HAP-1 (cell line): ENCODE results near the gene CST9.

Experiments
- DNase-seq, 2 experiments: peaks; one replicate each; pipeline ENCODE4 v3.0.0-alpha.2; 2016 to 2020; ENCODE audit warnings: low spot score in 2 of 2
- H3K27me3 ChIP-seq: fragments of 250-450 bp; sonication (Bioruptor Pico); 2 replicates; pipeline ENCODE4 v1.5.1; 2020; ENCODE audit warnings: low read depth, mild to moderate bottlenecking, moderate library complexity
- H3K36me3 ChIP-seq: fragments of 250-450 bp; sonication (Bioruptor Pico); replicated peaks from 2 replicates; pipeline ENCODE4 v1.5.1; 2020; ENCODE audit warnings: mild to moderate bottlenecking
- H3K4me1 ChIP-seq: fragments of 250-450 bp; sonication (Bioruptor Pico); 2 replicates; pipeline ENCODE4 v1.5.1; 2020; ENCODE audit warnings: mild to moderate bottlenecking
- H3K4me3 ChIP-seq: fragments of 250-450 bp; sonication (Bioruptor Pico); 2 replicates; pipeline ENCODE4 v1.5.1; 2020; ENCODE audit warnings: mild to moderate bottlenecking, moderate library complexity
- H3K9me3 ChIP-seq: fragments of 250-450 bp; sonication (Bioruptor Pico); 2 replicates; pipeline ENCODE4 v1.5.1; 2020; ENCODE audit warnings: mild to moderate bottlenecking, moderate library complexity
- in situ Hi-C: fragments of 300-500 bp; cut with MboI; formaldehyde crosslinking; loops from 3 replicates; pipeline ENCODE4 v1.14.3; 2020; ENCODE audit warnings: low sequenced_read_pairs, inconsistent platforms, mixed read lengths

The CST9 gene

DNA sequence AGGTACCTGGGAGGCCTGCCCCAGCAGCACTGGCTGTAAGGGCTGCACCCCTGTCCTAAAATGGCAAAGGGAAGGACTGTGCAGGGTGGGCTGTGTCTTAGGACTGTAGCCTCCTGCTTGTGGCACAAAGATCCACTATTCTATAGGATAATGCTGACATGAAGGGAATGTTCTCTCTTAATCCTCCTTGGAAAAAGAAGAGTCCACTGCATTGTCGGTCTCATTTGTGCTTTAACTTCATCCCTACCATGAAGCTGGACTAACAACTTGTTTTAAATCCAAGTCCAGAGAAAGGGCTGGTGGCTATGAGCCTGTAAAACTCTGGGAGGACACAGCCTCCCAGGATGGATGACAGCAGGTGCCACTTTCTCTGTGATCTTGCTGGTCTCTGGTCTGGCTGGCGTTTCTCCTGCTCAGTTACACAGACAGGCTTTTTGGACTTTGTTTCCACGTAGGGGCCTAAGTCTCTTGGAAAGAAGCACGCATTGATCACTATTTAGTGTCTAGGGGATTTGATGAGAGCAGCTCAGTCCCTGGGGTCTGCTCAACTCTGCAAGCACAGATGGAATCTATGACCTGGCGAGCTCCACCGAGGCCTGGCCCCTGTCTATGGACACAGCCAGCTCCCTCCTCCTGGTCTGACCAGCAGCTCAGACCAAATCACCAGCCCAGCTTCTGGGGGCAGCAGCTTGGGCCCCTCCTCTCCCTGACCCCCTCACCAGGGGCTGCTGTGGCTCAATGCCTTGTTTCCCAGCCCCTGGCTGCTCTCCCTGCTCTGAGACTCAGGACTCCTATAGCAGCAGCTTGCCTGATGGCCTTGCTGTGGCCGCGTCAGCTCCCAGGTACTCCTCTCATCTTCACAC is 27.2 kb upstream of the CST9 start:
- Histone ChIP-seq H3K4me3 (no peak overlapping the region), H3K36me3 (peaks cover 5% of the 10 kb centered on the region; the same call in 1 of the 2 replicates), H3K9me3 (no peaks in the 10 kb centered on the region), H3K4me1 (no peaks in the 10 kb centered on the region), H3K27me3 (no peaks in the 10 kb centered on the region)
- DNase-seq, result no peak
- in situ Hi-C loops, result no loop called here

DNA sequence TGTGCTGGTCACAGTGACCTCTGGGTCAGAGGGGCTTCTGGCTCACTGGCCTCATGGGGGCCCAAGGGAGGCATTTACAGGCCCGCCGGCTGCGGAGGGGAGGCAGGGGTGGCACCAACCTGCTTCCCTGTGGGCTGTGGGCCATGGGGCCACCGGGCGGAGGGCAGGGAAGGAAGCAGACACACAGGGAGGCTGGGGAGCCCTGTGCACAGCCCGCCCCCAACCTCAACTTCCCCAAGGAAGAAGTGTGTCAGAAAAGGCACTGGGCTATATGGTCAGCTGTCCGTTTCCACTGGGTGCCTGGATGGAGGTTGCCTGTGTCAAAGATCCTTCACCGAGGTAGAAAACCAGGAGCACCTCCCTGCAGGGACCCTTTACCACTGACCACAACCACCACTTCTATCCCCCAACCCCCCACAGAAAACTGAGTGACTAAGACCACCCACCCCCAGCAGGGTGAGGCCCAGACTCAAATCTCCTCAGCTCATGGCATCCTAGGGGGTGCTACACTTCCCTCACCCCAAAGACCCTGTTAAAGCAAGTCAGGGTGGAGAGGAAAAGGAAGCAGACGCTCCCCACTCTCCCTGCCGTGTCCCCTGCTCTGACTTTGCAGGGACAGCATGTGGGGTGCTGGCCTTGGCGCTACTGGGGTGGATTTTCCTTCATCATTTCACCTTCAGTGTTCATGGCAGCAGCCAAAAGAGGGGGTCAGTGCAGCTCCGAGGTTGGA is 26.4 kb upstream of the CST9 start:
- Histone ChIP-seq H3K4me1 (no peaks in the 10 kb centered on the region), H3K27me3 (no peaks in the 10 kb centered on the region), H3K36me3 (peaks cover 5% of the 10 kb centered on the region; the same call in 1 of the 2 replicates), H3K9me3 (no peaks in the 10 kb centered on the region), H3K4me3 (no peak overlapping the region)
- no peak for DNase-seq
- in situ Hi-C loops, result no loop called here

DNA sequence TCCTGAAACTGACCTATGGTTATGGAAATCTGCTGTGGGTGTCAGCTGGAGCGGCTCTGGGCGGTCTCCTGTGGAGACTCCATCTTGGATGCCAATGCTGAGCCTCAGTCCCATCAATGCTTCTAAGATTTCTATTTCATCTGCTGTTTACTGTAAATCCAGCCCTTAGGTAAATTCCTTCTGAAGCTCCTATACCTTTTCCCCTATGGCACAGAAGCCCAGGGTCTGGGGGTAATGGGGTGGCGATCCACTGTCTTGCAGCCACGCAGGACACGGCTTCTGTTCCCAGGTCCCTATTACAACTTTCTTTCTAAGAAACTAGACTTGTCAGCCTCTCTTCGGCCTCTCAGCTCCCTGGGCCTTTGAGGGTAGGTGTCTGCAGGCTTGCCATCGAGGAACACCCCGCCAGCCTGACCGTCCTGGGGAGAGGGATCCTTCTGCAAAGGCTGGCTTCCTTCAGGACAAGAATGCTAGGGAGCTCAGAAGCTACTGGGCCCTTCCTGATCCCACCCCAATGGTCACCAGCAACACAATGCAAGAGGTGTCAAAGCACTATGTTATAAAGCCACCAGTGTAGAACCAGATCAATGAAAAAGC is 25.6 kb upstream of the CST9 start:
- no peak for DNase-seq
- Histone ChIP-seq H3K4me3 (no peak overlapping the region), H3K27me3 (no peaks in the 10 kb centered on the region), H3K4me1 (no peaks in the 10 kb centered on the region), H3K36me3 (peaks cover 5% of the 10 kb centered on the region; the same call in 1 of the 2 replicates), H3K9me3 (no peaks in the 10 kb centered on the region)
- in situ Hi-C loops, result no loop called here

DNA sequence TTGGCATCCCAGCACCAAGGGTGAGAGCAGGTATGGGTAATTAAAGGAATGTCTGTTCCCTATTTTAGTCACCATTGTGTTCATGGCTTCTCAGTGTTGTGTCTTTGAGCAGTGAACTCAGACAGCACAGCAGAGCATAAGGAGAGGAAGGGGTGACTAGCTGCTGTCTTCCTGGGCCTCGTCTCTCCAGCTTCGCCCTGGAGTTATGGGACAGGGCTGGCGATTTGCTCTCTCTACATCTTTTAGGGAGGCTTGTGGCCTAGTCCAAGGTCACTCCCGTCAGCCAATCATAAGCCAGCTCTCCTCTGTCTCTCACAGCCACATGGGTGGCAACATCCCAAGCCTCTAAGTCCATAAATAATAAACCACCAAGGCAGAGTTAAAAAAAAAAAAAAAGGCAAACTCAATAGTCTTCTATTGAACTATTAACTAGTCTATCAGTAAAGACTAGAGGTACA is 24.7 kb upstream of the CST9 start:
- in situ Hi-C loops, result no loop called here
- no peaks in the 10 kb centered on the region for H3K27me3 ChIP-seq
- no peak overlapping the region for H3K4me3 ChIP-seq
- H3K4me1 ChIP-seq, result no peaks in the 10 kb centered on the region; the same call in 1 of the 2 replicates
- no peak for DNase-seq
- no peaks in the 10 kb centered on the region for H3K9me3 ChIP-seq
- H3K36me3 ChIP-seq, result peaks cover 5% of the 10 kb centered on the region; the same call in 1 of the 2 replicates

DNA sequence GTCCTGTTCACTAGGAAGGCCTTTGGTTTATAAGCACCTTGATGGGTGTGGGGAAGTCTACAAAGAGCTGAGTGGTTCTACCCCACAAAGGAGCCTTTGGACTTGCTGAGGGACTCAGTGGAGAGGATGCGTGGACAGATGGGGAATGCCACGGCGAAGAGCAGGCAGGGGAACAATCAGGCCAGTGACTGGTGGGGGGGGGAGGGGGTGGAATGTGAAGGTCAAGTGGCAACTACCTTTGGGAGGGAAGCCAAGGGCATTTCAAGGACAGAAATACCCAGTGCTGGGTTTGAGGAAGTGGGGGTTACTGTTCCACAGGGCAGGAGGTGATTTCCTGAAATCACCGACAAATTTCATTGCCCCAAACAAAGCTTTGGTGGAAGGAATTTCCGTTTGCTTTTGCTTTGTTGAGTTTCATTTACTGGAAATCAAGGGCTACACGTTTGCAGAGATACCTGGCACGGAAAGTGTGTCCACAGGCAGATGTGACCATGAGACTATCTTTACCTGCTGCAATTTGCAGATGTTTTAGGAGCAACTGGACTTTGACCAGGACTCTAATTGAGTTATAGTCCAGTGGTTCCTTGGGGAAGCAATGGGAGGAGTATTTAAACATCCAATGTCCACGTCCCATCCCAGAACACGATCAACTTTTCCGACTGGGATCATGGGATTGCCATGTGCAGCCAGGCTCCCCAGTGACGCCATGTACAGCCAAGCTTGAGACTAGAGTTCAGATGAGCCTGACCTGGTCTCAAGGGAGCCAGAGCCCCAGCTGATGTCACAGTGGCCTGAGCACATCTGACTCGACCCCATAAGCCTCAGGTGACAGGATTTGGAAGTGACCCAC is 24.1 kb upstream of the CST9 start:
- Histone ChIP-seq H3K36me3 (peaks cover 2% of the 10 kb centered on the region; the same call in 1 of the 2 replicates), H3K4me1 (no peaks in the 10 kb centered on the region; the same call in 1 of the 2 replicates), H3K27me3 (no peaks in the 10 kb centered on the region), H3K4me3 (no peak overlapping the region), H3K9me3 (no peaks in the 10 kb centered on the region)
- in situ Hi-C loops, result no loop called here
- DNase-seq, result no peak

DNA sequence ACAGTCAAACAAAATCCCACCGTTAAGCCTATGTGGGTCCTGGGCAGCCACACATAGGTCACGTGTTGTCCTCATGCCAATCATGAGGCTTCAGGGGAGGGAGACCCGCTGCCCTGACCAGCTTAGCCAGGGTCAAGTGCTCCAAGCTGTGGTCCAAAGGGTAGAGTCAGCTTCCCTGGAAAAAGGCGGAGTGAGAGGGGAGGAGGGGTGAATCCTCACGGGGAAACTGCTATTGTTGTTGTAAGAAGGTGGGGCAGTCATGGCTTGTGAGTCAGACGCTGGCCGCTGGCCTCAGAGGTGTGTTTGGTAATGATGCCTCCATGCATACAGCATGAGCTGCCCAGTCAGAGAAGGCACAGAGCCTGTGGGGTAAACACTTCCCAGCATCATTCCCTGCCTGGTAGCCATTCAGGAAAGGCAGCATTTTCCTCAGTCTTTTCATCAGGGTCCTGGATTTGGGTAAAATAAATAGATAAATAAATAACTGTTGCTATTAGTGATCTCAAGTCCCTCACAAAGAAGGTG is 23.4 kb upstream of the CST9 start:
- Histone ChIP-seq H3K9me3 (no peaks in the 10 kb centered on the region), H3K36me3 (no peaks in the 10 kb centered on the region), H3K27me3 (no peaks in the 10 kb centered on the region), H3K4me3 (no peak overlapping the region), H3K4me1 (no peaks in the 10 kb centered on the region; the same call in 1 of the 2 replicates)
- no peak for DNase-seq
- in situ Hi-C loops, result no loop called here

DNA sequence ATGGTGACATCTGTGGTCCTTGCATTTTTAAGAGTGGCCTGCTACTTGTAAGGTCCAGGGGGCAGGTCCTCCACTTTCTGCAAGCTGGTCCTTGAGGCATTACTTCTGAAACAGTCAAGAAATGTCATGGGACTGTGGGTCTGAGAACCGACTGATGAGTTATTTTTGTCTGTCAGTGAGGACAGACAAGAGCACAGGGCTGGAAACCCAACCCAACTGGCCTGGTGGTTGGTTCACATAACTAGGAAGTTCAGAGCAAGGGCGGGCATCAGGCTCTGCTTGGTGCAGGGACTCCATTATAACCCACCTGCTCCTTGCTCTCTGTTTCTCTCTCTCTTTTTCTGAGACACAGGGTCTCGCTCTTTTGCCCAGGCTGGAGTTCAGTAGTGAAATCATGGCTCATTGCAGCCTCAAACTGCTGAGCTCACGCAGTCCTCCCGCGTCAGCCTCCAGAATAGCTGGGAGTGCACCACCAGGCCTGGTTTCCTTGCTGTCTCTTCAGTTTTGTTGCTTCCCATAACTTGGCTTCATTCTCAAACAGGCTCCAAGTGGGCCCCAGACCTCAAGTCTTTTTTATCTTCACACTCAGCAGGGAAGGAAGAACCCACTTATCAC is 22.8 kb upstream of the CST9 start:
- H3K27me3 ChIP-seq, result no peaks in the 10 kb centered on the region
- in situ Hi-C loops, result no loop called here
- no peaks in the 10 kb centered on the region; the same call in 1 of the 2 replicates for H3K4me1 ChIP-seq
- no peaks in the 10 kb centered on the region for H3K9me3 ChIP-seq
- H3K4me3 ChIP-seq, result no peak overlapping the region
- no peak for DNase-seq
- H3K36me3 ChIP-seq, result no peaks in the 10 kb centered on the region

DNA sequence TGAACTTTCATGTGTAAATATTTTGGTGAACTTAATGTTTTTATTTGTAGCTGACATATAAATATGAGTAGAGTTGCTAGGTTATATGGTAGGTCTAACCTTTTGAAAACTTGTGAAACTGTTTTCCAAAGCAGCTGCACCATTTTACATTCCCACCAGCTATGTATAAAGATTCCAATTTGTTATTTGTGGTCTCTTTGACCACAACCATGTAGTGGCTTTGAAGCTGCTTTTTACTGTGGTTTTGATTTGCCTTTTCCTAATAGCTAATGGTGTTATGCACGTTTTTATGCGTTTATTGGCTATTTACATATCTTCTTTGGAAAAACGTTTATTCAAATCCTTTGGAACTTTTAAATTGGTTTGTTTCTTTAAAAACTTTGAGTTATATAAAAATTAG is 21.8 kb upstream of the CST9 start:
- Histone ChIP-seq H3K27me3 (no peaks in the 10 kb centered on the region), H3K4me3 (no peak overlapping the region), H3K36me3 (no peaks in the 10 kb centered on the region), H3K9me3 (no peaks in the 10 kb centered on the region), H3K4me1 (no peaks in the 10 kb centered on the region; the same call in 1 of the 2 replicates)
- no peak for DNase-seq
- in situ Hi-C loops, result no loop called here

DNA sequence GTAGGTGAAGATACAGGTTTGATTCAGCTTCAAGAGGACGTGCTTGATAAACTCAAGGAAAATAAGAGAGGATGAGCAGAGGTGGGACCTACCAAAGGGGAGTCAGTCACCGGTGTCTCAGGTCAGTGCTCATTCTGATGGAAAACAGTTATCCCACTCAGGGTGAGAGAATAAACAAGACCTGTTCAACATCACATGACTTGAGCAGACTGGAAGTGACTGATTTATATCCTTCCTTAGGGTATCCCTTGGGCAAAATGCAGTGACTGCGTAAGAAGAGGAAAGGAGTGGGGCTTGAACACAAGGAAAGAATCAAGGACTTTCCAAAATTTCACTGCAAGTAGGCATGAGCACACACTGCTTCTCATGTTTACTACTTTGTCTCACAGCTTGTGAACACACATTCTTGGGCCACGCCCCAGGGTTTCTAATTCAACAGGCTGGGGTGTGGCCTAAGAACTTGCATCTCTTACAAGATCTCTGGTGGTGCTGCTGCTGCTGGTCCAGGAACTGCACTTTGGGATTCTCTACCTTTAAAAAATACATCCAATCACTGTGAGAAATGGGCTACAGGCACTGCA is 20.4 kb upstream of the CST9 start:
- H3K9me3 ChIP-seq, result no peaks in the 10 kb centered on the region
- H3K4me1 ChIP-seq, result no peaks in the 10 kb centered on the region; the same call in 1 of the 2 replicates
- no peaks in the 10 kb centered on the region for H3K27me3 ChIP-seq
- in situ Hi-C loops, result no loop called here
- H3K36me3 ChIP-seq, result no peaks in the 10 kb centered on the region
- H3K4me3 ChIP-seq, result no peak overlapping the region
- DNase-seq, result peak in 1 of 2 experiments; percentile 56

DNA sequence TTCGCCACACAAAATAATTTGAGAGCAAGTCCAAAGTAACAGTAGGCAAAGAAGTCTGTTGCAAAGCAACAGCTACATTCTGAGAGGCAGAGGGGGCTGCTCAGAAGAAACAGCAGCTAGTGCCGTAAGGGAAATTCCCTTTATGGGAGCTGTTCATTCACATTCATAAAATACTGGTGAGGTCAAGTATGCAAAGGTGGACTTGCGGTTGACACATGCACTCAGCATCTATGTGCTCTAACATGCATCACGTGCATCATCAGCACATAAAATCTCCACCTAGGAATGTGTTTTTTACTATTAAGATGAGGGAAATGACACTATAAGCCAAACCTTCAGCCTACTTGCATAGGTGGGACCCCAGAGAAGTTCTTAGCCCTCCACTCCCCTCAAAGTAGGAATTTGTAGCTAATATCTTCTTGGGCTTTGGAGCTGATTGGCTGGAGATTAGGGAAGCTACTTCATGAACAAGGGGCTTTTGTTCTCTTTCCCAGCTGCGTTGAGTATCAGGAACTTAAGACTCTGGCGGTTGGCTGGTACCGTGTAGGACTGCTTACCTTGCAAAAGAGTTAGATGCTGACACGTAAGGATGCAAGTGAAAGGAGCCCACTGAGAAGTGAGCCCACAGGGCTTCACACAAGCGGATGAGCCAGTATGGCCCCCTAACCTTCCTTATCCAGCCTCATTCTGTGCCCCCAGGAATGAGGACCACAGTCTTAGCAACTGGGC is 19.7 kb upstream of the CST9 start:
- DNase-seq, result no peak
- H3K4me1 ChIP-seq, result no peaks in the 10 kb centered on the region; the same call in 1 of the 2 replicates
- no peaks in the 10 kb centered on the region for H3K36me3 ChIP-seq
- in situ Hi-C loops, result no loop called here
- no peaks in the 10 kb centered on the region for H3K9me3 ChIP-seq
- H3K4me3 ChIP-seq, result no peak overlapping the region
- no peaks in the 10 kb centered on the region for H3K27me3 ChIP-seq

DNA sequence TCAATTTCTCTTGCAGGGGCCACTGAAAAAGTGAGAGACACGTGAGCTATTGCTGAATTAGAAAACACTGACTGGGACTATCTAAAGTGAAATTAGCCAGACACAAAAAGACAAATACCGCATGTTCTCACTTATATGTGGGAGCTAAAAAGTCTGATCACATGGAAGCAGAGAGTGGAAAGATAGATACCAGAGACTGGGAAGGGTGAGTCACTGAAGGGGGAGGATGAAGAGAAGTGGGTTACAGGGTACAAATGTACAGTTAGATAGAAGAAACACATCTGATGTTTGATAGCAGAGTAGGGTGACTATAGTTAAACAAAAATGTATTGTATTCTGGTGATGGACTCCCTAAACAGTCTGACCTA is 18.6 kb upstream of the CST9 start:
- no peak for DNase-seq
- in situ Hi-C loops, result no loop called here
- Histone ChIP-seq H3K36me3 (no peaks in the 10 kb centered on the region), H3K4me1 (no peaks in the 10 kb centered on the region; the same call in 1 of the 2 replicates), H3K4me3 (no peak overlapping the region), H3K9me3 (no peaks in the 10 kb centered on the region), H3K27me3 (no peaks in the 10 kb centered on the region)
